ENCODE data around the gene UVRAG.

Gene UVRAG

DNA sequence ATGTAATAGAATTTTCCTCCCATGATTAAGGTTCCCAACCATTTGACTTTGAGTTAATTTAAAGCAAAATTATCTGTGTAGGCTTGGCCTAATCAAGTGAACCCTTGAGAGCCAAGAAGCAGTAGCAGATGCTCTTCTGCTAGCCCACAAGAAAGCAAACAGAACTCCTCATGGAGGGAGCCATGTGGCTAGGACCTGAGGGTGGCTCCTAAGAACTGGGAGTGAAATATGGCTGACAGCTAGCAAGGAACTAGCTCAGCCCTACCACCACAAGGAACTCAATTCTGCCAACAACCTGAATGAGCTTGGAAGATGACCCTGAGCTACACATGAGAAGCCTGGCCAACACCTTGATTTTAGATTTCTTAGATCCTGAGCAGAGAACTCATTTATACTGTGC, 223.6 kb downstream of the UVRAG start:
- Histone ChIP-seq H3K36me3 (ENCODE audit: insufficient read depth, low read length) (peaks cover 16% of the 10 kb centered on the region), H2AFZ (ENCODE audit: low read length) (no peak overlapping the region), H3K4me3 (ENCODE audit: low read depth, low read length, poor library complexity, severe bottlenecking) (no peak overlapping the region), H3K27ac (ENCODE audit: low read depth, low read length, poor library complexity, severe bottlenecking) (no peak overlapping the region), H3K4me1 (ENCODE audit: insufficient read depth, low read length, severe bottlenecking) (no peaks in the 10 kb centered on the region), H3F3A (ENCODE audit: insufficient read depth, low read length) (no peaks in the 10 kb centered on the region), H3K9me3 (ENCODE audit: low read length) (no peaks in the 10 kb centered on the region; the same call in 1 of the 2 replicates), H4K20me1 (ENCODE audit: insufficient read depth, low read length) (no peaks in the 10 kb centered on the region), H3K27me3 (ENCODE audit: insufficient read depth, low read length) (no peaks in the 10 kb centered on the region), H3K79me2 (ENCODE audit: insufficient read depth, low read length) (no peaks in the 10 kb centered on the region), H3K4me2 (ENCODE audit: low read length) (no peak overlapping the region), H3K9me2 (ENCODE audit: low read depth, low read length) (no peaks in the 10 kb centered on the region), H3K9ac (ENCODE audit: low read length) (no peak overlapping the region)
- TF ChIP-seq EZH2 (IDR thresholded peaks at IDR 0.05; ENCODE audit: borderline replicate concordance, low read length) = no peak
- TF ChIP-seq, protein P1, sequence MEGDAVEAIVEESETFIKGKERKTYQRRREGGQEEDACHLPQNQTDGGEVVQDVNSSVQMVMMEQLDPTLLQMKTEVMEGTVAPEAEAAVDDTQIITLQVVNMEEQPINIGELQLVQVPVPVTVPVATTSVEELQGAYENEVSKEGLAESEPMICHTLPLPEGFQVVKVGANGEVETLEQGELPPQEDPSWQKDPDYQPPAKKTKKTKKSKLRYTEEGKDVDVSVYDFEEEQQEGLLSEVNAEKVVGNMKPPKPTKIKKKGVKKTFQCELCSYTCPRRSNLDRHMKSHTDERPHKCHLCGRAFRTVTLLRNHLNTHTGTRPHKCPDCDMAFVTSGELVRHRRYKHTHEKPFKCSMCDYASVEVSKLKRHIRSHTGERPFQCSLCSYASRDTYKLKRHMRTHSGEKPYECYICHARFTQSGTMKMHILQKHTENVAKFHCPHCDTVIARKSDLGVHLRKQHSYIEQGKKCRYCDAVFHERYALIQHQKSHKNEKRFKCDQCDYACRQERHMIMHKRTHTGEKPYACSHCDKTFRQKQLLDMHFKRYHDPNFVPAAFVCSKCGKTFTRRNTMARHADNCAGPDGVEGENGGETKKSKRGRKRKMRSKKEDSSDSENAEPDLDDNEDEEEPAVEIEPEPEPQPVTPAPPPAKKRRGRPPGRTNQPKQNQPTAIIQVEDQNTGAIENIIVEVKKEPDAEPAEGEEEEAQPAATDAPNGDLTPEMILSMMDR (IDR thresholded peaks at IDR 0.05; ENCODE audit: low read length) = no peak

DNA sequence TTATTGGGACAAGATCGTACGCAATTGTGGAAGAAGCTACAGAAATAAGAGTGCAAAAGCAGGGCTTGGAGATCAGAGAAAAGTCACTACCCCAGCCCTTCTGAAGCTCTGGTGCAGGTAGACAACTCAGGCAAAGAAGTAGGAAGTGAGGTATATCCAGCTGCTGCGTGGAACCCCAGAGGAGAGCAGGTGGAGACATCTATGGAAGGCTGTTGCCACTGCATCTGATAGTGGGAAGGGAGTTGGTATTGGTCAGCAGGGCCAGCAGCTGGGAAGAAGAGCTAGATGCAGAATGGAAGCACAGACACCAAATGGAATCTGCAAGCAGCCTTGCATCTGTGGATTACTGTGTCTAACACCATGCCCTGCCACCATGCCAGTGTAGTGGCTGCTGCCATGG, 226.2 kb downstream of the UVRAG start:
- Histone ChIP-seq H3K79me2 (ENCODE audit: insufficient read depth, low read length) (no peaks in the 10 kb centered on the region), H3K9ac (ENCODE audit: low read length) (no peak overlapping the region), H3K9me2 (ENCODE audit: low read depth, low read length) (no peaks in the 10 kb centered on the region), H3K27me3 (ENCODE audit: insufficient read depth, low read length) (no peaks in the 10 kb centered on the region), H2AFZ (ENCODE audit: low read length) (no peak overlapping the region), H3K36me3 (ENCODE audit: insufficient read depth, low read length) (peaks cover 23% of the 10 kb centered on the region), H3K4me2 (ENCODE audit: low read length) (no peak overlapping the region), H3K9me3 (ENCODE audit: low read length) (no peaks in the 10 kb centered on the region; the same call in 1 of the 2 replicates), H3F3A (ENCODE audit: insufficient read depth, low read length) (no peaks in the 10 kb centered on the region), H4K20me1 (ENCODE audit: insufficient read depth, low read length) (no peaks in the 10 kb centered on the region), H3K4me3 (ENCODE audit: low read depth, low read length, poor library complexity, severe bottlenecking) (no peak overlapping the region), H3K27ac (ENCODE audit: low read depth, low read length, poor library complexity, severe bottlenecking) (no peak overlapping the region), H3K4me1 (ENCODE audit: insufficient read depth, low read length, severe bottlenecking) (no peaks in the 10 kb centered on the region)
- TF ChIP-seq EZH2 (IDR thresholded peaks at IDR 0.05; ENCODE audit: borderline replicate concordance, low read length) = no peak
- TF ChIP-seq, protein P1 (IDR thresholded peaks at IDR 0.05; ENCODE audit: low read length) = no peak

GRCh38 chr11:76044750-76045320, 229.8 kb downstream of the UVRAG start:
- no peak overlapping the region for H3K4me3 ChIP-seq (ENCODE audit: low read depth, low read length, poor library complexity, severe bottlenecking)
- H3K9ac ChIP-seq (ENCODE audit: low read length) = no peak overlapping the region
- H3K27me3 ChIP-seq (ENCODE audit: insufficient read depth, low read length) = no peaks in the 10 kb centered on the region
- no peaks in the 10 kb centered on the region for H3K79me2 ChIP-seq (ENCODE audit: insufficient read depth, low read length)
- TF ChIP-seq, protein P1 (IDR thresholded peaks at IDR 0.05; ENCODE audit: low read length) = no peak
- no peak for TF ChIP-seq EZH2 (IDR thresholded peaks at IDR 0.05; ENCODE audit: borderline replicate concordance, low read length)
- no peaks in the 10 kb centered on the region for H3K9me2 ChIP-seq (ENCODE audit: low read depth, low read length)
- H2AFZ ChIP-seq (ENCODE audit: low read length) = no peak overlapping the region
- H3K4me2 ChIP-seq (ENCODE audit: low read length) = no peak overlapping the region
- H4K20me1 ChIP-seq (ENCODE audit: insufficient read depth, low read length) = no peaks in the 10 kb centered on the region
- peaks cover 36% of the 10 kb centered on the region for H3K36me3 ChIP-seq (ENCODE audit: insufficient read depth, low read length)
- no peak overlapping the region for H3K27ac ChIP-seq (ENCODE audit: low read depth, low read length, poor library complexity, severe bottlenecking)
- no peaks in the 10 kb centered on the region for H3K4me1 ChIP-seq (ENCODE audit: insufficient read depth, low read length, severe bottlenecking)
- peaks cover 28% of the 10 kb centered on the region for H3K9me3 ChIP-seq (ENCODE audit: low read length)
- H3F3A ChIP-seq (ENCODE audit: insufficient read depth, low read length) = no peaks in the 10 kb centered on the region

All from OCI-LY1 (cell line).